IPS DF 4.7 (cell line): ENCODE results near the gene INHBE.

Source experiments
- DNase-seq: peaks from one replicate; pipeline ENCODE4 v3.0.0-alpha.2; 2013; ENCODE audit warnings: low spot score; ENCODE audit errors: extremely low read depth

The INHBE gene

DNA sequence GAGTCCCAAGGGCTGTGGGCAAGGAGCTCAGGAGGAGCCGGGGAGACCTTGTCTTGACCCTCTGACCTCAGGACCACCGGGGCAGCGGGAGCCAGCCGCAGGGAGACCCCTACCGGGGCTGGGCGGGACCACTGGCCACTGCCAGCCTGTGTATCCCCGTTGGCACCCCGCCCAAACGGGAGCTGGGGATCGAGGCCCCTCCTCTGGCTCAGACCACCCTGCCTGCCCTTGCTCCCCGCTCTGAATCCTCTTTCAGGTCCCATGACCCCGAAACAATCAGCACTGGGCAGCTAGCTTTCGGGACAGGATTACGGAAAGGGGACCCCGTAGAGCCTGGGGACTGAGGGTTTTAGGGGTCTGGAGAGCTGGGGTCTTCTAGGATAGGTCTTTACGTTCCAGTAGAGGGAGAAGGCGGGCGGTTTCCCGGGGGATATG is 5.8 kb downstream of the INHBE start:
- no peak for DNase-seq

DNA sequence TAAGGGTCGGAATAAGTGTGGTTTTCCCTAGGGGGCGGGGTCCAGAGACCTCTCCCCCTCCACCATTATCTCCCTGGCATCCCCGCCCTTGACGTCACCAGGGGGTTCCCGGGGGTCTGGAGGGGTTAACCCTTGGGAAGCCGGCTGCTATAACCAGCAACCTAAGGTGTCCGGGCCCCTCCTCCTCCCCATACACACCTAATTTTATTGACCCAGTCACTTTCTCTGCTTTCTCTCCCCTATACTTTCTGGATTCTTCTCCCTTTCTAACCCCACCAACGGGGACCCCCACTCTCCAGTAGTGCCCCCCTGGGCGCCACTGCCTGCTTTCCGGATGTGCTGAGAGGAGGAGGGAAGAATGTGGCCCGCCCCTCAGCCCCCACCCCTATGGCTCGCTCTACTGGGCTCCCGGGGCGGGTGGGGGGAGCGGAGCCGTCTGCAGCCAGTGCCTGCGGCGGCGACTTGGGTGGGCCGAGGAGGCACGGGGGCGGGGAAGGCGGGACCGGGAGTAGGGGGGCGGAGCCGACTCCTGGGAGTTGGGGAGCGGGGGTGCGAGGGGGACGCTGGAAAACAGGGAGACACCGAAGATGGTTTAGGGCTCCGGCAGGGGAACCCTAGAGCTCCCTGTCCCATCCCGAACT is 6.3 kb downstream of the INHBE start:
- no peak for DNase-seq

DNA sequence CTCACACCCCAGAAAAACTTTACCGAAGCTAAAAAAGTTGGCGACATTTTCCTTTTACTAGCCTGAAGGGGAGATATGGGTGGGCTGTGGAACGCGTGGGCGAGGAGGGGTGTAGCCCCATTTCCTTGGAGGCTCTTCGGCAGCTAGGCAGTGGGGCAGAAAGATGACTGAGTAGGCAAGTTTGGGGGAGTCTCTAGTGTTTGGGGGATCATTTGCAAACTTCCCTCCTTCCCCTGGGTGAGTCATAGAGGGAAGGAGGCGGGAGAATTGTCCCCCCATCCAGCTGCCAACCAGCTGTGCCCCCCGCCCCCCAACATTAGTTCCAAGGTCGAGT is 6.8 kb downstream of the INHBE start:
- DNase-seq, result no peak

DNA sequence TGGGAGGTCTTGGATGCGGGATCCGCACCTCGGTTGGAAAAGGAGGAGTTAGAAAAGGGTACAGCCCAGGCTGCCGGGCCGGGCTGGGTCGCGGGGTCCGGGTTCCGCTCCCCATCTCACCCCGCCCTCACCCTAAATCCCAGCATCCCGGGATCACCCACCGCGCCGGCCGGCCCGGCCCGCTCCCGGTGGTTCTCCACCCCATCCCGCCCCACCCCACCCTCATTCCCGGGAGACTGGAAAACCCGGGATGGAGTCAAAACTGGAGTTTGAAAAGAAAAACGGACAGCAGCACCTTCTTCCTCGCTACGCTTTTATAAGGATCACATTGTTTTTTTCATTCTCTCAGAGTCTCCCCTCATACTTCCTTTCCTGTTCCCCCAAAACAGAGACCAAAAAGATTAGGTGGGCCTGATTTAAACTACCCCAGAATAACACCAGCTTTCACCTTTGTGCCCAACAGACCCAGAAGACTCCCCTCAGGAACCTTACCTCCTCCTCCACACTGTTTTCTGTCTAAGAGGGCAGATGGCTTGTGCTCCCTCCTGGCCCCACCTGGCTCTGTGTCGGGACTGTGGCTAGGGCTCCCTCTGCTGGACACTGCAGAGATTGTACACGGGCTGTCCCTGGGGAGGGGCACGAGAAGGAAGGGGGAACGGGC is 7.3 kb downstream of the INHBE start:
- DNase-seq, result no peak

- DNase-seq, result no peak
Measured at GRCh38 chr12:57462912-57463253, 7.8 kb downstream of the INHBE start.

DNA sequence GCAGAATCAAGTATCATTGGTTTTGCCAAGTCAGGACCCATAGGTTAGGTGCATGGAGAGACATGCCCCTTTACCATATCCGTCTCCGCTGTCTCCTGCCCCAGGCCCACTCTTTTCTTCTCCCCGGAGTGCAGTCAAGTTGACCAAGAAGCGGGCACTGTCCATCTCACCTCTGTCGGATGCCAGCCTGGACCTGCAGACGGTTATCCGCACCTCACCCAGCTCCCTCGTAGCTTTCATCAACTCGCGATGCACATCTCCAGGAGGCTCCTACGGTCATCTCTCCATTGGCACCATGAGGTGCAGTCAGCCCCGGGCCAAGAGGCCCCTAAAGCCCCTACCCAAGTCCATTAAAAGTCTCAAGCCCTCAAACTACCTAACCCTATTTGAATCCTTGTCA is 9.5 kb downstream of the INHBE start:
- DNase-seq, result no peak

DNA sequence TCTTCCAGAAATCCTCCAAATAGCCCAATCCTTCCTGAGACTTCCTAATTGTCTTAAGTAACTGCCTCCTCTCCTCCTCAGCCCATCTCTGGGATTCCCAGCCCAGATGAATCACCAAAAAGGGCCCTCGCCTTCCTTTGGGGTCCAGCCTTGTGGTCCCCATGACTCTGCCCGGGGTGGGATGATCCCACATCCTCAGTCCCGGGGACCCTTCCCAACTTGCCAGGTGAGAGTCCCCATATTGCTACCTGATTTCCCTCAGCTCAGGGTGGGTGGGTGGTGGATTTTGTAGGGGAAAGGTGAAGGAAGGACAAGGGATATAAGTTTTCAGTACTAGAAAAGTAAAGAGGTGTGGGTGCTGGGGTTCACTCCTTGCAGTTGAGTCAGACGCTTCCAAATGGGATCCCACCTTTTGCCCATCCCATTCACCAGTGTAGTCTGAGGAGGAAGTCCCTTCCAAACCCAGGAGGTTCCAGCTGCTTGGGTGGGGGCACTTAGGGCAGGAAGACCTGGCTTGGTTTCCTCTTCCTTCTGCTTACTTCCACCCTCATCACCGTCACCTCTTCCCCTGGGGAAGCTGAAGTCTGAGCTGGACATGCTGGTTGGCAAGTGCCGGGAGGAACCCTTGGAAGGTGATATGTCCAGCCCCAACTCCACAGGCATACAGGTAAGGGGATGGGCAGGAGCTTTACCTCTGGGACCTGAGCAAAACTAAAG is 10.1 kb downstream of the INHBE start:
- DNase-seq, result no peak

DNA sequence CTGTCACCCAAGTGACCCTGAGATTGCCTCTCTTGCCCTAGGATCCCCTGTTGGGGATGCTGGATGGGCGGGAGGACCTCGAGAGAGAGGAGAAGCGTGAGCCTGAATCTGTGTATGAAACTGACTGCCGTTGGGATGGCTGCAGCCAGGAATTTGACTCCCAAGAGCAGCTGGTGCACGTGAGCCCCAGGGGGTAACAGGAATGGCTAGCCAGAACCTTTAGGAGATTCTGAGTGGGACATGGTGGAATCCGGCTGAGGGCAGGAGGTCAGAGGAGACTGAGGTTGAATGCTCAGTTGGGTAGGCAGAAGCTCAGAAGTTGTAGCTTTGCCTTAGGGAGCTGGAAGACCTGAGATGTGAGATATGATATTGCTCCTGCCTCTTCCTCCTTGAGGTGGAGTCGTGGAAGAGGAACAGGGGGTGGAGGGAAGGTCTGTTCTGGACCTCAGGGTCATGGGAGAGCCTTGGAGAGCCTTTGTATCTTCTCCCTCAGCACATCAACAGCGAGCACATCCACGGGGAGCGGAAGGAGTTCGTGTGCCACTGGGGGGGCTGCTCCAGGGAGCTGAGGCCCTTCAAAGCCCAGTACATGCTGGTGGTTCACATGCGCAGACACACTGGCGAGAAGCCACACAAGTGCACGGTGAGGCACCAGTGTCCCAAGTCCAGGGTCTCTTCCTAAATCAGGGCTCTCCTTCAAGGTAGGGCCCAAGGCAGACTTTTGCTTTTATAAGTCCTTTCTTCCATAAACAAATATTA is 10.8 kb downstream of the INHBE start:
- DNase-seq, result no peak

GRCh38 chr12:57467212-57467874 is 12.2 kb downstream of the INHBE start:
- no peak for DNase-seq

DNA sequence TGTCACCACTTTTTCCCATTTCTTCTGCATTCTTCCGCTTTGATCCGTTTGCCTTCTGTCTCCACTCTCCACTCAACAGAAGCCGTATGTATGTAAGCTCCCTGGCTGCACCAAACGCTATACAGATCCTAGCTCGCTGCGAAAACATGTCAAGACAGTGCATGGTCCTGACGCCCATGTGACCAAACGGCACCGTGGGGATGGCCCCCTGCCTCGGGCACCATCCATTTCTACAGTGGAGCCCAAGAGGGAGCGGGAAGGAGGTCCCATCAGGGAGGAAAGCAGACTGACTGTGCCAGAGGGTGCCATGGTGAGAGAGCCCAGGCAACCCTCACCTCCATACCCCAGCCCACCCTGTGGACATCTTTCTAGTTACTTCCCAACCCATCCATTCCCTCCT is 12.8 kb downstream of the INHBE start:
- no peak for DNase-seq

DNA sequence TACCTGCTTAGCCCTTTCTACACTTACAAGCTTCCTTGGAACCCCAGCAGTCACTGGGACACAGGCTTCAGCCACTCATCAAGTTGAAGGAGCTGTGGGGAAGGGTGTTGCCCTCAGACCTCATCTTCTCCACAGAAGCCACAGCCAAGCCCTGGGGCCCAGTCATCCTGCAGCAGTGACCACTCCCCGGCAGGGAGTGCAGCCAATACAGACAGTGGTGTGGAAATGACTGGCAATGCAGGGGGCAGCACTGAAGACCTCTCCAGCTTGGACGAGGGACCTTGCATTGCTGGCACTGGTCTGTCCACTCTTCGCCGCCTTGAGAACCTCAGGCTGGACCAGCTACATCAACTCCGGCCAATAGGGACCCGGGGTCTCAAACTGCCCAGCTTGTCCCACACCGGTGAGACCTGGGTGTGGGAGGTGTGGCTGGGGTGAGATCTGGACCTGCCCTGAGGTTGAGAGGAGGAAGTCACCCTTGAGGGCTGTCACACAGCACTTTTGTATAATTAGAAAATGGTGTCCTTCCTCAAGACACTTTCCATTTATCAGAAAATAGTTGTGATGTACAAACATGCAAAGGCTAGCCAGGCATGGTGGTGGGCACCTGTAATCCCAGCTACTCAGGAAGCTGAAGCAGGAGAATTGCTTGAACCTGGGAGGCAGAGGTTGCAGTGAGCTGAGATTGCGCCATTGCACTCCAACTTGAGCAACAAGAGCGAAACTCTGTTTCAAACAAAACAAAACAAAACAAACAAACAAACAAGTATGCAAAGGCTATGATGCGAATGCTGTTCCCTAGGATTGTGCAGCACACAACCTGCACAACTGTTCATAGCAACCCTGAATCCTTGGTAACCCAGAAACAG is 14.4 kb downstream of the INHBE start:
- DNase-seq, result no peak

GRCh38 chr12:57470286-57470969 is 15.3 kb downstream of the INHBE start:
- DNase-seq, result no peak

DNA sequence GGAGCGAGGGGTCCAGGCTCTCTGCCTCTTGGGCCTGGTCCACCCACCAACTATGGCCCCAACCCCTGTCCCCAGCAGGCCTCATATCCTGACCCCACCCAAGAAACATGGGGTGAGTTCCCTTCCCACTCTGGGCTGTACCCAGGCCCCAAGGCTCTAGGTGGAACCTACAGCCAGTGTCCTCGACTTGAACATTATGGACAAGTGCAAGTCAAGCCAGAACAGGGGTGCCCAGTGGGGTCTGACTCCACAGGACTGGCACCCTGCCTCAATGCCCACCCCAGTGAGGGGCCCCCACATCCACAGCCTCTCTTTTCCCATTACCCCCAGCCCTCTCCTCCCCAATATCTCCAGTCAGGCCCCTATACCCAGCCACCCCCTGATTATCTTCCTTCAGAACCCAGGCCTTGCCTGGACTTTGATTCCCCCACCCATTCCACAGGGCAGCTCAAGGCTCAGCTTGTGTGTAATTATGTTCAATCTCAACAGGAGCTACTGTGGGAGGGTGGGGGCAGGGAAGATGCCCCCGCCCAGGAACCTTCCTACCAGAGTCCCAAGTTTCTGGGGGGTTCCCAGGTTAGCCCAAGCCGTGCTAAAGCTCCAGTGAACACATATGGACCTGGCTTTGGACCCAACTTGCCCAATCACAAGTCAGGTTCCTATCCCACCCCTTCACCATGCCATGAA is 16.0 kb downstream of the INHBE start:
- no peak for DNase-seq

- DNase-seq, result no peak
Measured at GRCh38 chr12:57471661-57472060, 16.6 kb downstream of the INHBE start.

DNA sequence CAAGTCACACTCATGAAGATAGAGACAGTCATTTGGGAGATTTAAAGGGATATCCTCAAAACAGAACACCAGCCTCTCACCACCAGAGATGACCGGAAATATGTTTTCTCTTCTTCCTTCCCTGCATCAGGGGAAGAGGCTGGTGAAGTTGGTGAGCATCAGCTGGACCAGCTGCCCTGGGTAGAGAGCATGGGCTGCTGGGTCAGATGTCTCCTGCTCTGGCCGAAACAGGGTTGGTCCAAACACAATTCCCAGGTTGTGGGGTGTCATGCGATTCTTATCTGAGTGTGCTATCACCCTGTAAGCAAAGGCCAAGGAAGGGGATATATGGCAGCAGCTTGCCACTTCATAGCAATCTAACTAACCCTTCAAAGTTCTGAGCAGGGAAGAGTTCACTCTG is 17.3 kb downstream of the INHBE start:
- no peak for DNase-seq

GRCh38 chr12:57473392-57473791 is 18.3 kb downstream of the INHBE start:
- DNase-seq, result no peak

DNA sequence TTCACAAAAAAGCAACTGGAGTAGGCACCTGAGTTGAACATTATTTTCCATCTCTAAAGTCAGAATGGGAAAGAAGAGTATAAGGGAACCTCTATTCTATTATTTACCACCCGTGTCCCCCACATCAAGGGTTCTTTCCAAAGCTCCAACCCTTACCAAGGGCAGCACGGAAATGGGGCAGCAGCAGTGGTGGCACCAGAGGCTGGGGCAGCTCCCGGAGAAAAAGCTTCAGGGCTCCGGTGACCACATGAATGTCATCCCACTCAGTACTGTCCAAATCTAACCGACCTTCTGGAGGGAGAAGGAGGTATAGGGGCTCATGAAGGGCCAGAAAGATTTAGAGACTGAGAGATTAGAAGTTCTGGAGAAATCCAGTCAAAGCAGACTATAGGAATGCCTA is 18.8 kb downstream of the INHBE start:
- no peak for DNase-seq

DNA sequence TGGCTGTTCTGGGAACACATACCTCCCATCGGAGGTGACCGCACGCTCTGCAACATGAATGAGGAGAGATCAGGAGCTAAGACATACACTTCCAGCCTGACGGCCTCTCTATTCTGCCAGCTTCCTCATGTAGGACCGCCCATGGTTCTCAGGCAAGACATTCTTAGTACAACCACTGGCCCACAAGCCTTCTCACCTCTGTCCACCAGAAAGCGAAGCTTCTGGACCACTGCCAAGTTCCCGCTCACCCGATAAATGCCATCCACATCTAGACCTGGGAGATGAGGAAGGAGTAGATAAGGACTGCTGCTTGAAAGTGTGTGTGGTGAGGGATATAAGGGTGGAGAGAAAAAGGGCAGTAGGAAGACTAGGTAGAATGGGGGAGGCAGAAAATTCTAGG is 19.3 kb downstream of the INHBE start:
- no peak for DNase-seq

- DNase-seq, result no peak
Measured at GRCh38 chr12:57474862-57475261, 19.8 kb downstream of the INHBE start.
